Stomach (tissue), 9 donors: ENCODE data around the gene CDH15. TPM values are rescaled to one million over a fixed set of nuclear protein-coding genes. Genes with fewer than 3 reads are reported as not detected.

Source experiments
- DNase-seq, 2 donors: peaks; one replicate each; pipeline versions ENCODE4 v3.0.0 to v3.0.0-alpha.2; 2013 to 2019
- H3K27ac ChIP-seq, 5 donors: fragments of 200-600 bp in 4 of 5; sonication (generic) in 4 of 5; one replicate each; pipeline ENCODE4 v1.5.1; 2013 to 2019; ENCODE audit warnings: mild to moderate bottlenecking in 1 of 5, moderate library complexity in 1 of 5
- H3K27me3 ChIP-seq, 3 donors: fragments of 200-600 bp; sonication (generic); one replicate each; pipeline ENCODE4 v1.5.1; 2017 to 2019; ENCODE audit warnings: mixed run types in 1 of 3
- H3K36me3 ChIP-seq, 4 donors: fragments of 200-600 bp; sonication (generic); 1 replicate in 3 of 4; 2 replicates in 1 of 4; pipeline ENCODE4 v1.5.1; 2016 to 2019
- H3K4me1 ChIP-seq, 4 donors: fragments of 200-600 bp; sonication (generic); one replicate each; pipeline ENCODE4 v1.5.1; 2016 to 2019
- H3K4me3 ChIP-seq, 4 donors: fragments of 200-600 bp; sonication (generic) in 3 of 4; one replicate each; pipeline ENCODE4 v1.5.1; 2016 to 2019; ENCODE audit warnings: mild to moderate bottlenecking in 1 of 4
- H3K9me3 ChIP-seq, 4 donors: fragments of 200-600 bp; sonication (generic); one replicate each; pipeline ENCODE4 v1.5.1; 2016 to 2019
- CTCF ChIP-seq, 7 experiments: fragments of 450-650 bp in 4 of 7; fragments of 200-600 bp in 3 of 7; sonication (generic) in 3 of 7; IDR thresholded peaks; one replicate each; pipeline ENCODE4 v1.5.1; 2016 to 2019; ENCODE audit warnings: antibody characterized with exemption in 7 of 7, control low read depth in 2 of 7, mild to moderate bottlenecking in 1 of 7
- EP300 ChIP-seq: sonication (generic); formaldehyde crosslinking; IDR thresholded peaks from one replicate; pipeline ENCODE4 v1.6.1; 2017; ENCODE audit warnings: antibody characterized with exemption
- POLR2A ChIP-seq, 4 donors: fragments of 450-650 bp; IDR thresholded peaks; one replicate each; pipeline ENCODE4 v1.6.1; 2016; ENCODE audit warnings: antibody characterized with exemption in 4 of 4, control low read depth in 2 of 4, mild to moderate bottlenecking in 1 of 4, moderate library complexity in 1 of 4
- POLR2AphosphoS5 ChIP-seq, 3 donors: sonication (generic); formaldehyde crosslinking; IDR thresholded peaks; one replicate each; pipeline ENCODE4 v1.6.1; 2016; ENCODE audit warnings: antibody characterized with exemption in 3 of 3
- WGBS, 5 donors: extraction: QIAGEN DNeasy Blood & Tissue Kit in 3 of 5; methylation state at CpG; one replicate each; pipeline versions ENCODE4 v1.1.5 to v1.1.7; 2013 to 2018; 5-methylcytosine and 5-hydroxymethylcytosine counted together
- intact Hi-C: fragments of 100-400 bp; cut with DNase I; formaldehyde crosslinking; loops from one replicate; pipeline ENCODE4 v1.15.1; 2023; ENCODE audit warnings: low total_unique reads
- polyA plus RNA-seq, 3 donors: library from polyadenylated mRNA; stranded (reverse); fragments of 200-250 nt; gene quantifications; one replicate each; pipeline ENCODE4 v1.2.3, GENCODE V29; 2013
- total RNA-seq, 5 donors: library from RNA; depleted of rRNA; stranded (reverse); fragments of >200 nt; gene quantifications; one replicate each; pipeline versions ENCODE4 v1.1.0 to v1.2.3, GENCODE V29; 2014 to 2016
- donor health status: healthy with polysubstance abuse.
- donor health status: Bipolar disorder and iron deficiency.
- donor health status: healthy.

CDH15 gene
- total and polyA plus RNA-seq, 8 donors, result 0.20 to 0.31 TPM; not detected in 6

- intact Hi-C loops, result no loop called here
- no peak overlapping the region for H3K27ac ChIP-seq
- no peaks in the 10 kb centered on the region for H3K4me1 ChIP-seq
- WGBS, 5 donors, result 90 to 96% (median 93%) methylated on average over 13 to 14 of the region's 14 CpGs
- H3K4me3 ChIP-seq, result no peak overlapping the region
- no peak for TF ChIP-seq POLR2AphosphoS5 (IDR thresholded peaks at IDR 0.05)
- TF ChIP-seq CTCF (IDR thresholded peaks at IDR 0.05), result no peak
- H3K36me3 ChIP-seq, result peaks cover 51 to 95% (median 94%) of the 10 kb centered on the region in 4 donors
- peaks cover 6 to 22% (median 14%) of the 10 kb centered on the region in 4 donors for H3K9me3 ChIP-seq
- DNase-seq, result no peak
- H3K27me3 ChIP-seq, result no peaks in the 10 kb centered on the region
Measured at GRCh38 chr16:89230255-89230654, 58.7 kb downstream of the CDH15 start.

GRCh38 chr16:89232107-89232506, 60.6 kb downstream of the CDH15 start:
- H3K4me3 ChIP-seq, result no peak overlapping the region
- 39 to 68% (median 47%) methylated on average over 2 of the region's 2 CpGs for WGBS, 5 donors
- H3K36me3 ChIP-seq, result peaks cover 34 to 77% (median 75%) of the 10 kb centered on the region in 4 donors
- no peak overlapping the region for H3K27ac ChIP-seq
- H3K4me1 ChIP-seq, result no peaks in the 10 kb centered on the region
- intact Hi-C loops, result no loop called here
- H3K9me3 ChIP-seq, result peaks cover 6 to 15% (median 11%) of the 10 kb centered on the region in 4 donors
- no peak for DNase-seq
- H3K27me3 ChIP-seq, result no peaks in the 10 kb centered on the region
- TF ChIP-seq POLR2AphosphoS5 (IDR thresholded peaks at IDR 0.05) (no peak), POLR2A (IDR thresholded peaks at IDR 0.05) (no peak), CTCF (IDR thresholded peaks at IDR 0.05) (no peak), EP300 (no peak)

- no peaks in the 10 kb centered on the region for H3K27me3 ChIP-seq
- intact Hi-C loops, result no loop called here
- no peaks in the 10 kb centered on the region for H3K4me1 ChIP-seq
- 94 to 96% (median 95%) methylated on average over 16 of the region's 16 CpGs for WGBS, 5 donors
- H3K36me3 ChIP-seq, result peaks cover 20 to 59% (median 58%) of the 10 kb centered on the region in 4 donors
- H3K9me3 ChIP-seq, result no peaks in the 10 kb centered on the region
- TF ChIP-seq EP300 (no peak), POLR2AphosphoS5 (IDR thresholded peaks at IDR 0.05) (no peak), CTCF (IDR thresholded peaks at IDR 0.05) (no peak), POLR2A (IDR thresholded peaks at IDR 0.05) (no peak)
- H3K4me3 ChIP-seq, result no peak overlapping the region
- DNase-seq, result no peak
- H3K27ac ChIP-seq, result no peak overlapping the region
Measured at GRCh38 chr16:89233678-89234490, 62.3 kb downstream of the CDH15 start.

- H3K27me3 ChIP-seq, result no peaks in the 10 kb centered on the region
- TF ChIP-seq POLR2A (IDR thresholded peaks at IDR 0.05) (no peak), EP300 (no peak), POLR2AphosphoS5 (IDR thresholded peaks at IDR 0.05) (no peak), CTCF (IDR thresholded peaks at IDR 0.05) (no peak)
- H3K36me3 ChIP-seq, result peaks cover 0 to 21% (median 19%) of the 10 kb centered on the region in 4 donors
- WGBS, 5 donors, result 87 to 96% (median 88%) methylated on average over 3 of the region's 3 CpGs
- no peak overlapping the region for H3K27ac ChIP-seq
- no peaks in the 10 kb centered on the region for H3K9me3 ChIP-seq
- H3K4me3 ChIP-seq, result no peak overlapping the region
- intact Hi-C loops, result no loop called here
- DNase-seq, result no peak
- peaks cover 5 to 13% (median 13%) of the 10 kb centered on the region in 4 donors for H3K4me1 ChIP-seq
Measured at GRCh38 chr16:89237733-89238132, 66.2 kb downstream of the CDH15 start.
